Choroid plexus epithelial cell (primary cell): ENCODE measurements around the gene BBX.

Source experiments
- DNase-seq: peaks from one replicate; pipeline ENCODE4 v3.0.0-alpha.2; 2010; ENCODE audit warnings: low read depth
- H3K4me3 ChIP-seq: 2 replicates; pipeline ENCODE4 v1.5.1; 2011; ENCODE audit warnings: low read depth, mild to moderate bottlenecking, control low read depth, low read length, moderate library complexity
- TF ChIP-seq, protein P1 (sequence below): conservative IDR thresholded peaks from 2 replicates; pipeline ENCODE4 v1.5.1; 2011; ENCODE audit warnings: low read depth, mild to moderate bottlenecking, control low read depth, inconsistent platforms, low read length, moderate library complexity

Gene BBX

GRCh38 chr3:107853821-107854220 lies 331.1 kb downstream of the BBX start:
- no peak for DNase-seq
- TF ChIP-seq, protein P1, sequence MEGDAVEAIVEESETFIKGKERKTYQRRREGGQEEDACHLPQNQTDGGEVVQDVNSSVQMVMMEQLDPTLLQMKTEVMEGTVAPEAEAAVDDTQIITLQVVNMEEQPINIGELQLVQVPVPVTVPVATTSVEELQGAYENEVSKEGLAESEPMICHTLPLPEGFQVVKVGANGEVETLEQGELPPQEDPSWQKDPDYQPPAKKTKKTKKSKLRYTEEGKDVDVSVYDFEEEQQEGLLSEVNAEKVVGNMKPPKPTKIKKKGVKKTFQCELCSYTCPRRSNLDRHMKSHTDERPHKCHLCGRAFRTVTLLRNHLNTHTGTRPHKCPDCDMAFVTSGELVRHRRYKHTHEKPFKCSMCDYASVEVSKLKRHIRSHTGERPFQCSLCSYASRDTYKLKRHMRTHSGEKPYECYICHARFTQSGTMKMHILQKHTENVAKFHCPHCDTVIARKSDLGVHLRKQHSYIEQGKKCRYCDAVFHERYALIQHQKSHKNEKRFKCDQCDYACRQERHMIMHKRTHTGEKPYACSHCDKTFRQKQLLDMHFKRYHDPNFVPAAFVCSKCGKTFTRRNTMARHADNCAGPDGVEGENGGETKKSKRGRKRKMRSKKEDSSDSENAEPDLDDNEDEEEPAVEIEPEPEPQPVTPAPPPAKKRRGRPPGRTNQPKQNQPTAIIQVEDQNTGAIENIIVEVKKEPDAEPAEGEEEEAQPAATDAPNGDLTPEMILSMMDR, result no peak
- no peak overlapping the region for H3K4me3 ChIP-seq

DNA sequence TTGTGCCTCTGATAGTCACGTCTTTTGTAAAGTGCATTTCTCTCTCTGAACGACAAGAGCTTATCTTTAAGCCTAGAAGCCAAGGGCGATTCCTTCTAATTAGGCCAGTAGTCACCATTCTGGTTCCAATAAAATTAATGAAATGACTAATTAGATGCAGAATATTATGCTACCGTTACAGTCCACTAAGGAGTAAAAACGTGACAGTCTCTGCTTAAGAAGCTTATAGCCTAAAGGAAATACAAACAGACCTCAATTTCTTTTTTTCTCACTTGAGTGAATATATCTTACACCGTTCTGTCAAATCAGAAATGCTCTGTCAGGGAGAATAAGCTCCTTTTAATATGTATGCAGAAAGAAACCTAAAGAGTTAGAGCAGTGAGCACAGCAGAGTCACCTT lies 332.0 kb downstream of the BBX start:
- H3K4me3 ChIP-seq, result no peak overlapping the region
- TF ChIP-seq, protein P1, result no peak
- DNase-seq, result no peak

DNA sequence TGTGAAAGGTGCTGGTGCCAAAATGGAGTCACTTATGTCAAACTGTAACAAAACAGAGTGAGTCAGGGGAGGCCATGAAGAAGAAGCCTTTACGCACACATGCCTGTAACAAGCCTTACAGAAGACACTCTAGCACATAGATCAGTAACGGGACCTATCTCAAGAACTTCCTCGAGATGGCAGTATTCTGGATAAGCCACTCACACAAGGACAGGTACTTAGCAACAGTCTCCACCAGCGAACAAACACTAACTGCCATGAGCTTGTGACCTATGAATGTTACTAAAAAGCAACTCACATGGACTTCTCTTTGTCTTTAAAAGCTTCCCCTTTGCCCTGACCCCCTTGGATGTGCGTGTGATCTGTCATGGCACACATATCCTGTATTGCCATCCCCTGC lies 332.9 kb downstream of the BBX start:
- TF ChIP-seq, protein P1, result peak; percentile 62
- no peak overlapping the region for H3K4me3 ChIP-seq
- peak; percentile 76 for DNase-seq

- H3K4me3 ChIP-seq, result no peak overlapping the region
- TF ChIP-seq, protein P1, result no peak
- DNase-seq, result no peak
Measured at GRCh38 chr3:107857854-107858253, 335.1 kb downstream of the BBX start.

DNA sequence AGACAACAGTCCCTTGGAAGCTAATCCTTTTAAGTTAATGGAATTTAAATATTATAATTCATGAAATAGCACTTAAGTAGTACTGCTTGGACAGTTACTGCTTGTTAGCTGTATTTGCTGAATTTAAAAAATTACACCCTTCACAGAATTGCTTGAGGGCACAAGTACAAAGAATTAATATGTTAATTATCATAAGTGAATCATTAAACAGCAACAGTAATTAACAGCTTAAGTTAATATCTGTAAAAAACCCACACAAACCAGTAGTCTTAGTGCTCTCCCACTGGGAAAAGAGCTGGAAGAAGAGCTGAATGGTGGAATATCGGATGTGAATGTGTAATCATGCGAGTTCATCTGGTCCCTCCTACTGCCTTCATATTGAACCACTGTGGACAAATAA lies 336.1 kb downstream of the BBX start:
- TF ChIP-seq, protein P1, result no peak
- no peak for DNase-seq
- no peak overlapping the region for H3K4me3 ChIP-seq
